ENCODE data around the gene INPP4B. TPM values are rescaled to one million over a fixed set of nuclear protein-coding genes. Genes with fewer than 3 reads are reported as not detected.

Gene INPP4B
- total RNA-seq, 1 experiment from 2014 or later, result 0.07 TPM

- H3K56ac ChIP-seq (ENCODE audit: insufficient read length, low read depth, low read length), result no peak overlapping the region
- Mint-ChIP-seq H3K36me3 (ENCODE audit: insufficient read depth in 1 of 3, low read depth in 3 of 3) (no peaks in the 10 kb centered on the region), H3K27me3 (ENCODE audit: low read depth) (no peaks in the 10 kb centered on the region), H3K4me3 (no peak overlapping the region), H3K9me3 (peaks cover 0 to 2% of the 10 kb centered on the region in 2 experiments; a peak in 1 of 5 replicates), H3K4me1 (no peaks in the 10 kb centered on the region), H3K27ac (no peak overlapping the region; a peak in 1 of 7 replicates)
- H3K14ac ChIP-seq (ENCODE audit: insufficient read depth, low read length), result no peak overlapping the region
- no peak overlapping the region for H3K9ac ChIP-seq (ENCODE audit: extremely low read depth, insufficient read length, low read length)
- no peaks in the 10 kb centered on the region for H3K79me2 ChIP-seq (ENCODE audit: insufficient read depth, low read length)
- no peak overlapping the region for H3K23ac ChIP-seq (ENCODE audit: insufficient read length, low read depth, low read length)
- no peak overlapping the region for H2BK12ac ChIP-seq (ENCODE audit: insufficient read length, low read depth, low read length)
- no peaks in the 10 kb centered on the region for H3K79me1 ChIP-seq (ENCODE audit: insufficient read depth, low read depth, low read length, poor library complexity, severe bottlenecking)
- no peak overlapping the region for H2BK120ac ChIP-seq (ENCODE audit: low read depth, low read length, poor library complexity, severe bottlenecking)
- no peak overlapping the region for H2AK5ac ChIP-seq (ENCODE audit: insufficient read length, low read length)
- H3K18ac ChIP-seq (ENCODE audit: insufficient read length, low read depth, low read length), result no peak overlapping the region
- H3K9me3 ChIP-seq (ENCODE audit: control insufficient read depth, low read depth, low read length), result no peaks in the 10 kb centered on the region
- WGBS (ENCODE audit: extremely low coverage, insufficient read length, low lambda C conversion rate), result no CpG with 5 or more reads among the region's 5 CpGs
- H4K5ac ChIP-seq (ENCODE audit: insufficient read length, low read depth, low read length), result no peak overlapping the region
- no peak overlapping the region for H2BK20ac ChIP-seq (ENCODE audit: low read depth, low read length, poor library complexity, severe bottlenecking)
- H3K23me2 ChIP-seq (ENCODE audit: insufficient read length, low read depth, low read length, poor library complexity, severe bottlenecking), result no peaks in the 10 kb centered on the region
- H3K27me3 ChIP-seq (ENCODE audit: insufficient read depth, low read length), result no peaks in the 10 kb centered on the region
- H3K4ac ChIP-seq (ENCODE audit: low read depth, low read length), result no peak overlapping the region
- no peak overlapping the region for H2BK5ac ChIP-seq (ENCODE audit: insufficient read length, low read length)
- H2BK15ac ChIP-seq (ENCODE audit: low read depth, low read length), result no peak overlapping the region
- no peak overlapping the region for H3T11ph ChIP-seq (ENCODE audit: low read length)
- no peak for DNase-seq
- no peak overlapping the region for H4K91ac ChIP-seq (ENCODE audit: insufficient read length, low read depth, low read length)
- H3K4me2 ChIP-seq (ENCODE audit: insufficient read depth, insufficient read length, low read length), result no peak overlapping the region
- H3K27ac ChIP-seq (ENCODE audit: insufficient read length, low read depth, low read length), result no peak overlapping the region
- H4K20me1 ChIP-seq (ENCODE audit: control insufficient read depth, insufficient read depth, insufficient read length), result no peaks in the 10 kb centered on the region
- no peaks in the 10 kb centered on the region for H3K4me1 ChIP-seq (ENCODE audit: insufficient read depth, low read length)
- no peak overlapping the region for H4K8ac ChIP-seq (replicated peaks; ENCODE audit: insufficient read length, low read depth, low read length)
- no peak overlapping the region for H2AFZ ChIP-seq (ENCODE audit: low read length)
- TF ChIP-seq CTCF (conservative IDR thresholded peaks at IDR 0.05), result no peak
These were observed 40.5 kb upstream of the INPP4B start for GRCh38 chr4:142886566-142886965.

Data from H9 (cell line).